DND-41 (cell line): ENCODE data around the gene PDE4D.

Source experiments
- CTCF ChIP-seq: IDR thresholded peaks from 2 replicates; pipeline ENCODE4 v1.5.1; 2012; ENCODE audit warnings: borderline replicate concordance, low read length, moderate library complexity, mild to moderate bottlenecking; ENCODE audit not compliant: poor library complexity, severe bottlenecking; ENCODE audit errors: extremely low read depth
- EZH2 ChIP-seq: IDR thresholded peaks from 3 replicates; pipeline ENCODE4 v1.6.1; 2012; ENCODE audit warnings: borderline replicate concordance, low read depth, mild to moderate bottlenecking, moderate library complexity, low read length, inconsistent platforms; ENCODE audit not compliant: severe bottlenecking

GRCh38 chr5:59716966-59717500, 176.5 kb downstream of the PDE4D start:
- no peak for TF ChIP-seq EZH2
- no peak for TF ChIP-seq CTCF
